Esophagus muscularis mucosa (tissue), 4 donors: ENCODE results near the gene CLCA2. TPM values are rescaled to one million over a fixed set of nuclear protein-coding genes. Genes with fewer than 3 reads are reported as not detected.

Experiments used
- DNase-seq: peaks from one replicate; pipeline ENCODE4 v3.0.0-alpha.2; 2017; ENCODE audit errors: extremely low spot score
- H3K27ac ChIP-seq, 4 donors: fragments of 200-600 bp; sonication (generic); replicated peaks in 1 of 4; 1 replicate in 3 of 4; 2 replicates in 1 of 4; pipeline ENCODE4 v1.5.1; 2016 to 2019; ENCODE audit warnings: mild to moderate bottlenecking in 1 of 4
- H3K27me3 ChIP-seq, 4 donors: fragments of 200-600 bp; sonication (generic); one replicate each; pipeline versions ENCODE4 v1.5.1 to v1.6.0; 2016 to 2019
- H3K36me3 ChIP-seq, 4 donors: fragments of 200-600 bp; sonication (generic); one replicate each; pipeline ENCODE4 v1.5.1; 2016 to 2019
- H3K4me1 ChIP-seq, 4 donors: fragments of 200-600 bp; sonication (generic); one replicate each; pipeline ENCODE4 v1.5.1; 2016 to 2019
- H3K4me3 ChIP-seq, 4 donors: fragments of 200-600 bp; sonication (generic); 1 replicate in 2 of 4; 2 replicates in 2 of 4; pipeline ENCODE4 v1.5.1; 2016 to 2019; ENCODE audit warnings: mild to moderate bottlenecking in 4 of 4, moderate library complexity in 1 of 4
- H3K9me3 ChIP-seq, 4 donors: fragments of 200-600 bp; sonication (generic); 1 replicate in 3 of 4; 2 replicates in 1 of 4; pipeline ENCODE4 v1.5.1; 2016 to 2019
- CTCF ChIP-seq, 3 experiments: fragments of 200-600 bp in 2 of 3; fragments of 450-650 bp in 1 of 3; sonication (generic) in 2 of 3; IDR thresholded peaks; one replicate each; pipeline ENCODE4 v1.5.1; 2017 to 2019; ENCODE audit warnings: antibody characterized with exemption in 3 of 3, mild to moderate bottlenecking in 2 of 3, moderate library complexity in 1 of 3
- EP300 ChIP-seq: sonication (generic); formaldehyde crosslinking; IDR thresholded peaks from one replicate; pipeline ENCODE4 v1.6.1; 2017; ENCODE audit warnings: antibody characterized with exemption
- POLR2A ChIP-seq: fragments of 450-650 bp; IDR thresholded peaks from one replicate; pipeline ENCODE4 v1.6.1; 2017; ENCODE audit warnings: antibody characterized with exemption, moderate library complexity, mild to moderate bottlenecking, low read depth
- POLR2AphosphoS5 ChIP-seq, 2 donors: sonication (generic); formaldehyde crosslinking; IDR thresholded peaks; one replicate each; pipeline ENCODE4 v1.6.1; 2017; ENCODE audit warnings: antibody characterized with exemption in 2 of 2
- WGBS: methylation state at CpG from one replicate; pipeline ENCODE4 v1.1.5; 2018; 5-methylcytosine and 5-hydroxymethylcytosine counted together
- intact Hi-C: fragments of 100-400 bp; cut with DNase I; formaldehyde crosslinking; loops from one replicate; pipeline ENCODE4 v1.15.1; 2023
- total RNA-seq, 4 donors: library from RNA; depleted of rRNA; stranded (reverse); fragments of >200 nt; gene quantifications; one replicate each; pipeline versions ENCODE4 v1.1.0 to v1.2.1, GENCODE V29; 2016

The CLCA2 gene
- total RNA-seq, 4 donors from 2014 or later, result not detected

DNA sequence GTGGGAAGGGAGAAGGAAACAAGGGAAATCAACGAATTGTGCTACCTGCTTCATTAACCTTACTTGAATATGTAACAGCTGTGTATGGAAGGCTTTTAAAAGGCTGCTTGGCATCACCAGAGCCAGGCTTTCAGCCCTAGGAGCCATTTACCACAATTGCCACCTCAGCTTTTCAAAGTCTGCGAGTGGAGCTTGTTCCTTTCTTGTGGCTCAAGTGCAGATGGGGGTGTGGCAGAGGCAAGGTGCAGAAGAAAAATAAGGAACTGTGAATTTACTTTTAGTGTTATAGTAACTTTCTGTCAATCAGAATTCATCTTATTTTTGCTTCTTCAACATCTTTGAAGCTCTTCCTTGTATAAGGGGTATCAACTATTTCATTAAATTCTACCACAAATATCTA, 17.6 kb downstream of the CLCA2 start:
- intact Hi-C loops, result no loop called here
- Histone ChIP-seq H3K27me3 (peaks cover 0 to 4% (median 0%) of the 10 kb centered on the region in 4 donors), H3K4me3 (no peak overlapping the region), H3K4me1 (no peaks in the 10 kb centered on the region), H3K9me3 (no peaks in the 10 kb centered on the region), H3K36me3 (no peaks in the 10 kb centered on the region), H3K27ac (no peak overlapping the region)
- 72% methylated on average over 2 of the region's 2 CpGs for WGBS
- TF ChIP-seq EP300 (no peak), POLR2A (no peak), POLR2AphosphoS5 (IDR thresholded peaks at IDR 0.05) (no peak), CTCF (IDR thresholded peaks at IDR 0.05) (no peak)
- no peak for DNase-seq

- Histone ChIP-seq H3K36me3 (no peaks in the 10 kb centered on the region), H3K4me3 (no peak overlapping the region), H3K4me1 (no peaks in the 10 kb centered on the region), H3K27ac (no peak overlapping the region), H3K27me3 (peaks cover 0 to 4% (median 0%) of the 10 kb centered on the region in 4 donors), H3K9me3 (no peaks in the 10 kb centered on the region)
- intact Hi-C loops, result no loop called here
- 82% methylated on average over 1 of the region's 1 CpG for WGBS
- no peak for DNase-seq
- TF ChIP-seq POLR2A, result no peak
- no peak for TF ChIP-seq CTCF (IDR thresholded peaks at IDR 0.05)
- TF ChIP-seq EP300, result no peak
- no peak for TF ChIP-seq POLR2AphosphoS5 (IDR thresholded peaks at IDR 0.05)
These were observed 18.0 kb downstream of the CLCA2 start for GRCh38 chr1:86441997-86442396.

DNA sequence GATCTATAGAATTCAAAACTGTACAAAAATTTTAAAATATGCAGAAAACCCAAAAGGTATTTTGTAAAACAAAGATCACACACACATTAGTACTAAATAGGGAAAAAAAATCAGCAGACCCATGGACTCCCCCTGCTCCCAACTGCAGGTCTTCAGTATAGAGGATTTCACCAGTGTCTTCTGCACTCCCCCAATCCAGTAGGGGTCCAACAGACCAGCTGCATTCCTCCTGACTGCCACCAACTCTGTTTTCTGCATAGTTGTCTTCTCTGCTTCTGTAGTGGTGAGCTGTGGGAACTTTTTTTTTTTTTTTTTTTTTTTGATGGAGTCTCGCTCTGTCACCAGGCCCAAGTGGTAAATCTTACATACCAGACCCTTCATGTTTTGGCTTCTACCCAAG, 21.9 kb downstream of the CLCA2 start:
- WGBS, result 100% methylated on average over 1 of the region's 1 CpG
- intact Hi-C loops, result no loop called here
- Histone ChIP-seq H3K4me1 (no peaks in the 10 kb centered on the region), H3K4me3 (no peak overlapping the region), H3K27me3 (no peaks in the 10 kb centered on the region), H3K27ac (no peak overlapping the region), H3K36me3 (no peaks in the 10 kb centered on the region), H3K9me3 (no peaks in the 10 kb centered on the region)
- TF ChIP-seq CTCF (IDR thresholded peaks at IDR 0.05) (no peak), EP300 (no peak), POLR2AphosphoS5 (IDR thresholded peaks at IDR 0.05) (no peak), POLR2A (no peak)
- no peak for DNase-seq

DNA sequence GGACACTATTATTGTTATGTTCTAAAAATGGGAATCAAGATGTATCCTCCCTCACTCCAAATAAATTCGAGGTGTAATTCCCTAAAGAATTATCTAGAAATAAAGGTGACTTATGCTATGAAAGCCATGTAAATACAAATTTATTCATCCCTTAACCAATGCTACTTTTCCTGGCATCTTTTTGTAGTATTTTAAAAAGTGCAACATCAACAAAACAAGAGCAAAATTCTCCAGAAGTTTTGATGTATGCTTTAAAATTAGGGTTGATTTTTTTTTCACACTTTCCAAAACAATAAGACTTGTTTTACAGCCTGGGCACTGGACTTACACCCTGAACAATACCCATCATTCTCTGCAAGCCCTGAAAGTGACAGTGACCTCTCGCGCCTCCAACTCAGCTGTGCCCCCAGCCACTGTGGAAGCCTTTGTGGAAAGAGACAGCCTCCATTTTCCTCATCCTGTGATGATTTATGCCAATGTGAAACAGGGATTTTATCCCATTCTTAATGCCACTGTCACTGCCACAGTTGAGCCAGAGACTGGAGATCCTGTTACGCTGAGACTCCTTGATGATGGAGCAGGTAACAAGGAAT, 23.3 kb downstream of the CLCA2 start:
- TF ChIP-seq EP300, result no peak
- no peak for TF ChIP-seq POLR2A
- TF ChIP-seq CTCF (IDR thresholded peaks at IDR 0.05), result no peak
- no peak for TF ChIP-seq POLR2AphosphoS5 (IDR thresholded peaks at IDR 0.05)
- intact Hi-C loops, result no loop called here
- WGBS, result 84% methylated on average over 4 of the region's 4 CpGs
- H3K27ac ChIP-seq, result no peak overlapping the region
- no peak for DNase-seq
- no peaks in the 10 kb centered on the region for H3K27me3 ChIP-seq
- no peaks in the 10 kb centered on the region for H3K9me3 ChIP-seq
- H3K4me1 ChIP-seq, result no peaks in the 10 kb centered on the region
- no peak overlapping the region for H3K4me3 ChIP-seq
- H3K36me3 ChIP-seq, result no peaks in the 10 kb centered on the region

GRCh38 chr1:86448670-86449069, 24.7 kb downstream of the CLCA2 start:
- Histone ChIP-seq H3K4me3 (no peak overlapping the region), H3K9me3 (no peaks in the 10 kb centered on the region), H3K27me3 (no peaks in the 10 kb centered on the region), H3K4me1 (no peaks in the 10 kb centered on the region), H3K27ac (no peak overlapping the region), H3K36me3 (no peaks in the 10 kb centered on the region)
- DNase-seq, result no peak
- TF ChIP-seq CTCF (IDR thresholded peaks at IDR 0.05), result no peak
- TF ChIP-seq POLR2A, result no peak
- TF ChIP-seq POLR2AphosphoS5 (IDR thresholded peaks at IDR 0.05), result no peak
- TF ChIP-seq EP300, result no peak
- 89% methylated on average over 1 of the region's 1 CpG for WGBS
- intact Hi-C loops, result no loop called here
